HG03520 (cell line): ENCODE results near the gene PSMC3.

Experiments used
- ATAC-seq: cut with Tn5 transposase; IDR thresholded peaks from one replicate; pipeline ENCODE4 v1.9.1; 2021; ENCODE audit warnings: mild to moderate bottlenecking, moderate library complexity; ENCODE audit not compliant: unreplicated experiment

PSMC3 gene

DNA sequence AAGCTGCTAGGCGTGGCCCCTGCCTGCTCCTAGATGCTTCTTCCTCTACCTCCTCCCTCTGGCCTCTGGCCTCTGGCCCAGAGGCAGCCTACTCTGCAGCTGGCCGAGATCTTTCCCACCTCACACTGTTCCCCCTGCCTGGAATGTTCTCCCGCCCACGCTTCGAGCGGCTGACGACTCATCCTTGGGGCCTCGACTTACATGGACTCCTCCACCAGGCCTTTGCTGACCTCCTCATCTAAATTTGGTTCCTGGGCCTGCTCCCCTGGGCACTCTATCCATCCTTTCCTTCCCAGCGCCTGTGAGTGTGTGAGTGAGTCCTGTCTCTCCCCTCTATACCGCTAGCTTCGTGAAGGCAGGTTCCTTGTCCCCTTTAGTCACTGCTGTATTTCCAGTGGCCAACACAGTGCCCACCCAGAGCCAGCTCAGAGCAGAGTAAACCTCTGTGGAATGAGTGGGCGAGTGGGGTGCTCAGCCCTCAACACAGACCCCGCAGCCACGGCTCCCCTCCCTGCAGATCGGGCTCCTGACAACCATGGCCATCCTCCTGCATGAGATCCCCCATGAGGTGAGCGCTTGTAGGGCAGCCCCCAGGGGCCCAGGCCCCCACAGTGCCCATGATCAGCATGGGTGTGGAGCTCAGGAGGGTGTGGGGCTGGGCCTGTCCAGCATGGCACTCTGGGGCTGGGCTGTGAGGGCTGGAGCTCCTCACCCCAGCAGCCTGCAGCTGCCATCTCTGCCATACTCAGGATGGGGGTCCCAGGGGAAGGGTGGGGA is 12.1 kb downstream of the PSMC3 start:
- no peak for ATAC-seq

DNA sequence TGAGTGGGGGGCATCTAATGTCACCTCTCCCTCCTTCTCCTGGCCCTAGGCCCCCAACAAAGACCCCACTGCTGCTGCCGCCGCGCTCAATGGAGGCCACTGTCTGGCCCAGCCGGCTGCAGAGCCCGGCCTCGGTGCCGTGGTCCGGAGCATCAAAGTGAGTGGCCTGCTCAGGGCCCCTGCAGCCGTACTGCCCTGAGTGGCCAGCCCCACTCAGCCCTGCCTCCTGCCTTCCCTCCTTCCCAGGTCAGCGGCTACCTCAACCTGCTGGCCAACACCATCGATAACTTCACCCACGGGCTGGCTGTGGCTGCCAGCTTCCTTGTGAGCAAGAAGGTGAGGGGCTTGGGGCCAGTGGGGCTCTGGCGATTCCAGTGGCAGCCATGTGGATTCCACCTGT is 12.9 kb downstream of the PSMC3 start:
- no peak for ATAC-seq

DNA sequence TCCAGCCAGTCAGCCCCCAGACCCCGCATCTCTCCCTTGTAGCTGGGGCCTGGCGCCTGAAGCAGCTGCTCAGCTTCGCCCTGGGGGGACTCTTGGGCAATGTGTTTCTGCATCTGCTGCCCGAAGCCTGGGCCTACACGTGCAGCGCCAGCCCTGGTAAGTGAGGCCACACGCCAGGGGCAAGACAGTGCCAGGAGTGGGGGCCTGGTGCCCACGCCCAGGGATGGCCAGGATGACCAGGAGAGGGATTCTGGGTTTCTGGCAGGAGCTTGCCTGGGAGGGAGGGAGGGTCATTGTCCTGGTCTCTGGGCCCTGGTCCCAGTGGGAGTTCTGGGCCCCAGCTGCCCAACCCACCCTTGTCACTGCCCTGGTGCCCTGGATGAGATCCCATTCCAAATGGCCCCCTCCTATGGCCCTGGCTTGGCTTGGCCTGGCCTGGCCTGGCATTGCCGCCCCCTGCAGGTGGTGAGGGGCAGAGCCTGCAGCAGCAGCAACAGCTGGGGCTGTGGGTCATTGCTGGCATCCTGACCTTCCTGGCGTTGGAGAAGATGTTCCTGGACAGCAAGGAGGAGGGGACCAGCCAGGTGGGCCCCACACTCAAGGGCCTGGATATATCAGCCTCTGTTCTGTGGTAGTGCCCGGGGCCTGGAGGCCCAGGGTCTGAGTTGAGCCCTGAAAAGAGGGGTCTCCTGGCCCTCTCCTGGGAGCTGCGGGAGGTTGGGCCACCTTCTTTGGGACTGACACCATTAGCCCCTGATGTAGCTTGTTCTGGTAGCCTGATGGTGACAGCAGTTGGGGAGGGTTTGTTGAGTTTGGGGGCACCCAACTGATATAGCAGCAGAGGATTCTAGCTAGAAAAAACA is 14.1 kb downstream of the PSMC3 start:
- no peak for ATAC-seq

DNA sequence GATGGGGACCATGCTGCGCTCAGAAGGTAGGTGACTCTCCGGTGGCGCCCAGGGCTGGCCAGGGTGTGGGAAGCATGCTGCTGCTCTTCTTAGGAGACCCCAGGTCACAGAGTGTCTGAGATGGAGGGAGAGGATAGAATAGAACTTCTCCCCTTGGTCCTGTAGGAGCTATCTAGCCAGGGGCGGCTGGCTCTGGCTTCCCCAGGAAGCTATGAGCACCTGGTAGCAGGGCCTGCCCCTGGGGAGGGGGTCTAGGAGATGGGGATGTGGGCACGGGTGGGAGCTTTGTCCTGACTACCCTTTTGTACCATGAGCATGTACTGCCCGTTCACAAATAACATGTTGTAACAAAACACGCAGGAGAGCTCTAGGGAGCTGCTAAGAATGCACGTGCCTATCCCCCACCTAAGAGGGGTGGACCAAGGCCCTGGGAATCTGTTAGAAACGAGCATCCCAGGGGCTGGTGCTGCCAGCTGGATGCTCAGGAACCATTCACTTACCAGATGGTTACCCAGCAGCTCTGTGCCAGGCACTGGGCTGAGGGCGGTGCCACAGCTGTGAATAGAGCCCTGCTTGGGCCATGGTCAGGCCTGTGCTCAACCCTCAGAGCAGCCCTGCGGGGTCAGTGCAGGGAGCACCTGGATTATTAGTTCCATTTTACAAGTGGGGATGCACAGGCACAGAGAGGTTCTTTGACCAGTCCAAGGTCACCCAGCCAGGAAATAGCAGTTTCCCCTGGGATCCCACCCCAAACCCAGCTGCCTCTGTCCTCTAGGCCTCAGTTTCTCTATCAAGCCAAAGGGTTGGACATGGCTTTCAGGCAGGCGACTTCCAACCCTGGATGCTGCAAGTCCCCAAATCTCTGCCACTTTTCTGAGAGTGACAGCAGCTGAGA is 15.6 kb downstream of the PSMC3 start:
- ATAC-seq: no peak

DNA sequence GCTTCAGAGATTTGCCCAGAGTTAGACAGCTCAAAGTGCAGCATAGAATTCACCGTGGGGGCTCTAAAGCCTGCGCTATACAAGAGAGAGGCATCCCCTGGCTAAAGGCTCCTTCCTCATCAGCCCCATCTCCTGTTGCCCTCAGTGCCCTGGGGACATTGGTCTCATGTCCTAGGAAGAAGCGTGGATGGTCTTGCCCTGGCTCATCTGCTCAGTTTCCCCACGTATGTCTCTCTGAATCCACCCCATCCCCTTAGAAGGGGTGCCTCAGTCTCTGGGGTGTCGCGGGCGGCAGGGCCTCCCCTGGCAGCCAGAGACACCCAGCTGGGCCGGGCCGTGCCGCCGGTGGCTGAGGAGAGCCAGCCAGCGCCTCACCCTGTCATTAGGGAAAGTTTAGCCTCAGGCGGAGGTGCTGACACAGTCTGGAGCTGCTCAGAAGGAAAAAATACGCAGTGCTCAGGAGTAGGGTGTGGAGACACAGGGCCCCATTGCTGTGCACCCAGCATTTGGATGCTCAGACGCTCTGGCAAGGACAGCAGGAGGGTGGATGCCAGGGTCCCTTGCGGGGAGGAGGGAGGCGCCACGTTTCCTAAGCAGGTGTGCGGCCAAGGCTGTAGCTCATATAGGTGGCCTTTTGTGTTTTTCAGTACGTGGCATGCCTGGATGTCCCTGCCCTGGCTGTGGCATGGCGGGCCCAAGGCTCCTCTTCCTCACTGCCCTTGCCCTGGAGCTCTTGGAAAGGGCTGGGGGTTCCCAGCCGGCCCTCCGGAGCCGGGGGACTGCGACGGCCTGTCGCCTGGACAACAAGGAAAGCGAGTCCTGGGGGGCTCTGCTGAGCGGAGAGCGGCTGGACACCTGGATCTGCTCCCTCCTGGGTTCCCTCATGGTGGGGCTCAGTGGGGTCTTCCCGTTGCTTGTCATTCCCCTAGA is 16.5 kb downstream of the PSMC3 start:
- no peak for ATAC-seq

DNA sequence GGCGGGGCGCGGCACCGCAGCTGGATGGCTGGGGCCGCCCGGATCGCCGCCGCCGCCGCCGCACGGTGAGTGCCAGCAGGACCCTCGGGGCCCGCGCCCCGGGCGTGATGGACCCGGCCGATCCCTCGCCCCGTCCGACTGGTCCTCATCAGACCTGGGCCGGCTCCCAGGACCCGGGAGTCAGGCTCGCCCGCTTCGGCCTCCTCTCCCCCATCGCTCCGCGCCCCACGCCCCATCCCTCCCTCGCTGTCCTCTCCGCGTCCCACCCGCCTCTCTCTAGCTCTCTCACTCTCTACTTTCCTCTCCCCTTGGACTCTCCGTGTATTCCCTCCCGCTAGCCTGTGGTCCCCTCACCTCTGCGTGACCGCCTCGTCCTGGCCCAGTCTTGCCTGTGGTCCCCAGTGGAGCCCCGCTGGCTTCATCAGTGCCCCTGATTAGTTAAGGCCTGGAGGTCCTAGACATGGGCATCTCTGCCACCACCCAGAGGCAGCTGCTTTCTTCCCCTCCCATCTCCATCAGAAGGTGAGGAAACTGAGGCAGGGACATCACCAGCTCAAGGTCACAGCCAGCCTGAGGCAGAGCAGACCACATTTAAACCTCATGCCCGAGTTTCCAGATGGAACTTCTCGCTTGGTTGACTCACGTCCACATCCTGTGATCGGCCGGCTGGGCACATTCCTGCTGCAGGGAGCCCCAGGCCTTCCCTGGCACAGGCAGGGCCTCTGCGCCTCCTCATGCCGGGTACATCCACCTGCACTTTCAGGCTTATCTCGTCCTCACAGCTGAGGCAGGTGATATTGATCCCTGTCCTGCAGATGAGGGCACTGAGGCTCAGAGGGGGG is 17.4 kb downstream of the PSMC3 start:
- ATAC-seq: peak; percentile 1

DNA sequence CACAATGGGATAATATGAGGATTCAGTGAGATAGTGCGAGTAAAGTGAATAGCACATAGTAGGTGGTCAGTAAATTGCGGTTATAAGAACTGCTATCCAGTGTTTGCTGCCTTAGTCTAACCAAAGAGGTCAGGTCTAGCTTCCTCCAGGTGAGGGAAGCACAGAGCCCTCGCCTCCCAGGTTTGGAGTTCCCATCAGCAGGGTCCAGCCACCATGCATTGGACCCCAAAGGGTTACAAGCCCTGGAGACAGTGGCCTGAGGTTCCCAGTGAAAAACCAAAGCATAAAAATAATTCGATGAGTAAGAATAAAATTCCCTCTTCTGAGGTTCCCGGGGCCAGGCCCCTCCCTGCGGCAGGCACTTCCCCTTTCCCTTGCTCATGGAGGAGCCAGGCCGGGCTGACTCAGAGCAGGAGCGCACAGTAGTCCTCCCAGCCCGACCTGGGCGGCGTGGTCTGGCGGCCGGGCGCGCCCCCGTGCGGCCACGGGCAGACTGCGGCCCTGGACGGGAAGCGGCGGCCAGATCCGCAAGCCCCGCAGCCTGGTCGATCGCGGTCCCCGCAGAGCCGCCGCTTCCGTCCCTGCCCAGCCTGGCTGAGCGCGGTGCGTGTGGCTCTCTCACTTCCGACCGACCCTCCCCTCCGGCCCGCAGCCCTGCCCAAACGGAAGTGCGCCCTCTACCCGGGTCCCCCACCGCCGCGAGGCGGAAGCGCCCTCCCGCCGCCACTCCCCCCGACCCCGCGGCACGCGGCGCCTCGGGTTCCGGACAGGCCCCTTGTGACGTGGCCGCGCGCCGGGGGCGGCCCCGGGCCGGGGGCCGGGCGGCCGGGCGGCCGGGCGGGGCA is 18.3 kb downstream of the PSMC3 start, which contains the start of gene SLC39A13:
SLC39A13 (plus strand) TSS at position 845 of the 845 bp plus-strand sequence. CDS start 1,505 bp downstream, outside the sequence.
- peak; percentile 80 for ATAC-seq

DNA sequence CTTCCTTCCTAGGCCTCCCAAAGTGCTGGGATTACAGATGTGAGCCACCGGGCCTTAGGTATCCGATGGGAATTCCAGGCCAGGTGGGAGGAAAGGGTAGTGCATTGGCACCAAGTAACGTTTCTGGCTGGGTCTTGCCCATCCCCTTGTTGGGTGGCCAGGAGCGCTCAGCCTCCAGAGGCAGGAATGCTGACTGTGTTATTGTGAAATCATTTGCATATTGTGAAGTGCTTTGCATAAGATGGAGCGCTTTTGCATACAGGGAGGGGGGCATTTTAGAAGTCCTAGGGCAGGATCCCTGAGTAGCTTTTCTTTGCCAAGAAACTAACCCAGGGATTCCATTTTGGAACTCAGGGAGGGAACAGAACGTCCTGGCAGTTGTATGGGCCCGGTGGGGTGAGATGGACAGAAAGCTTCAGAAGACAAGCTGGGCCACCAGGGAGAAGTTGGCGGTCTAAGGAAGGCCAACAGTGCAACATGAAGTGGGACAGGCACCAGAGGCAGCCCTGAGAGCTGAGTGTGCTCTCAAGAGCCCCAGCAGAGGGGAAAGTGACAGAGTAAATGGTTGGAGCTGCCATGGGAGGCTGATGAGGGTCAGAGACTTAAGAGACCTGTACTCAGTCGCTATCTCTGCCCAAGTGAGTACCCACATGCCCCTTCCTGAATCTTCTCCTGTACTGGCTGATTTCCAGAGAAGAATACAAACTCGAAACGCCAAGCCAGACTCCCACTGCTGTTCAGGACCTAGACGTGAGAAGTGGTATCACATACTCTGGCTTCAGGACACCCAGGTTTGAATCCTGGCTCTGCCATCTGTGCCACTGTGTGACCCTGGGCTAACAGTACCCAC is 19.1 kb downstream of the PSMC3 start:
- ATAC-seq: no peak

DNA sequence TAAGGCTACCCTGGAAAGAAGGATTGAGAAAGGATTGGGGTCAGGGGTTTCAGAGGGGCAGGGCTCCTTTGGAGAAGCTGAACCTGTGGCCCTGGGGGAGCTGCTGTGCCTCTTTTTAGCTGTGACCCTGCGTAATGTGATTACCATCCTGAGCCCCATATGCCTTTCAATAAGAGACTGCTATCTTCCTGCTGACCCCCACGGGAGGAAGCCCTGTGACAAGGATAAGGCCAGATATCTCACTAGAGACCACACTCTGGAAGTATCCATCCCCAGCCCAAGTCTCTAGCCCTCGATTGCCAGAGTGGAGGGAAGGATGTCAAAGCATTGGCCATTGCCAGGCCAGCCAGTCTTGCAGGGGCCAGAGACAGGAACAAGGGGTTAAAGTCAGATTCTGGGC is 22.7 kb downstream of the PSMC3 start:
- ATAC-seq: no peak

DNA sequence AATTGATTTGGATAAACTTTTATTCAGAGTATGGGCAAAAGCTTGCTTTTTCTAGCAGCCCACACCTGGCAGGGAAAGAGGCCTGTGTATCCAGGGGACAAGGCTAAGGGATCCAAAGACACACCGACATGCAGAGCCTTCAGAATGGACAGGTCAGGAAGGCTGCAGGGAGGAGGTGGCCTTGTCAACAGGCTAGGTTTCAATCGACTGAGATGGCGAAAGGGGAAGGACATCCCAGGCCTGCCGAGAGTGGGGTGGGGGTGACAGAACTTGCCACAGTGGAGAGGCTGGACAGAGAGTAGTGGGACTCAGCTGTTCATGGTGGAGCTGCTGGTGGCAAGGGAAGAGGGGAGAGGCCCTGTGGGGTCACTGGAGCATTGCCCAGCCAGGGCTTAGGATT is 23.1 kb downstream of the PSMC3 start:
- no peak for ATAC-seq

DNA sequence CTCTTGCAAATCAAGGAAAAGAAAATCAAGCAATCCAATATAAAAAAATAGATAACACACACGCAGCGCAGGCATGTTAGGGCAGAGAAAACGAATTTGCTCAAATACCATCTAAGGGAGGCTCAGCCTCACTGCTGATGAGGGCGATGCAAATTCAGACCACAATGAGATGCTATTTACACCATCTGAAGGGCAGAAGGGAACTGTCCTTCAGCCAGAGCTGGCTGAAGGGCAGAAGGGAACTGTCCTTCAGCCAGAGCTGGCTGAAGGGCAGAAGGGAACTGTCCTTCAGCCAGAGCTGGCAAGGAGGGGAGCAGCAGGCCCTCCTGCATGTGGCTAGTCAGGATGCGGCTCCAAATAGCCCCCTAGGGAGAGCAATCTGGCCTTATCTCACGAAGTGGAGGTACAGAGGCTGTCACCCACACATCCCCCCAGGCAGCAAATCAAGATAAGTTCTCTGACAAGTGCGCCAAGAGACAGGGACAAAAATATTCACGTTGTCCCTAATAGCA is 25.4 kb downstream of the PSMC3 start:
- peak; percentile 59 for ATAC-seq

DNA sequence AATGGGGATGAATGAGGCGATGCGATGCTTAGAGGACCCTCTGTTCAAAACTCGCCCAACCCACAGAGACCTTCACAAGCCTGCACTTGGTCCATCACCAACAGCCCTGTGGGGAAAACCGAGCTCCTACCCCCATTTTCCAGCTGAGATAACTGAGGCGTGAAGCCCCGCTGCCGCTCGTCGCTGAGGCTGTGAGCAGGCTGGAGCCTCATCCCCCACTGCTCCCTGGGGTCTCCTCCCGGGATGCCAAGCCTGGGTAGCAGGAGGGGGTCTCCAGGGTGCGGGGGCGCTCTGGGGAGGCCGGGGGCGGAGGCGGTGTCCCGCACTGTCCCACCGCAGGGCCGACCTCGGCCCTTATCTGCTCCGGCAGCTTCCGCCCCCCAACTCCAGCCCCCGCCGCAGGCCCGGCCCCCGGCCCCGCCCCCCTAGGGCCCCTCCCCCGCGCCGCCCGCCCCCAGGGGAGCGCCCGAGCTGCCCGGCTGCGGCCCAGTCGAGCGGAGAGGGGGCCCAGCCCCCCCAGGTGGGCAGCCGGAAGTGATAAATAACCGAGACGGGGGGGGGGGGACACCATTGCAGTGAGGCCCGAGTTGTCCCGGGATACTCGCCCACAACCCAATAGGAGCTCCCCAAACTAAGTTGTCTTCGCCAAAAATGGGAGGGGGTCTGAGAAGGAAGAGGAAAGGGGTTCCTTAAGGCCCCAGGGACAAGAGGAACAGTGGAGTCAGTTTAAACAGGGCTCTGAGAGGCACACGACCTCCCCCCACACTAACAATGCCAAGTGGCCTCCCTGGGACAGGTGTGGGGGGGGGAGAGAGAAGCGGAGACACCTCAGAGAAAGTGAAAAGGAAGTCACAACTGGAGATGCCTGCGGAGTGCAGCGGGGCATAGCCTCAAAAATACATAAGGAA is 26.1 kb downstream of the PSMC3 start:
- peak; percentile 32 for ATAC-seq

DNA sequence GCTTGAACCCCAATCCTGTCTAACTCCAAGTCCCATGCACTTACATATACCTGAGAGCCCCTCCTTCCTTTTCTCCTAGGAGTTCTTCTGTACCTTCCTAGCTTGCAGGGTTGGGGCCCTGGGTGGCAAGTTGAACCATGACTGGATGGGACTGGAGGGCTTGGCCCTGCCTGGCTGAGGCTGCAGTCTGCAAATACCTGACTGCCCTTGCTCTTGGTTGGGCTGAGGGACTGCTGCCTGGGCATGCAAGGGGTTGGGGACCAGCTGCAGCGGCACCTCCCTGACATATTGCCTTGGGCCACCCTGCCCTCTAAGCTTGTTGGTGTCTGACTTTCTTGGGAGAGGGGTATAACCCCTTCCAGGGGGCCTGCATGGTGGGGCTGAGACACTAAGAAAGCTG is 27.7 kb downstream of the PSMC3 start:
- no peak for ATAC-seq

DNA sequence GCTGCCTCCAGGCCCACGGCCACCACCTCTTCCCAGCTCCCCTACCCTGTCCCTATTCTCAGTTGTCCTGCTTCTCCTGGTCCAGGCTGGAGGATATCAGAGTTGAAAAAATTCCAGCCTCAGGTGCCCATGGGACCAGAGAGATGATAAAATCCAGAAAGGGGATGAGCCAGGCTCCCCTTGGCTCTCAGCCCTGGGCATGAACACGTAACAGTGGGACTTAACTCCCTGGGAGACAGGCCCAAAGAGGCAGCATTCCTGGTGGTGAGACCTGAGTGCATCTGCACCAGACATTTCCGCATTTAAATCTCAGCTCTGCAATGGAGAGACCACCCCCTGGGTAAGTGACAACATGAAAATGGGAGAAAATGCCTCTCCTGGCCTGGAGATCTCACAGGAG is 28.2 kb downstream of the PSMC3 start:
- no peak for ATAC-seq

DNA sequence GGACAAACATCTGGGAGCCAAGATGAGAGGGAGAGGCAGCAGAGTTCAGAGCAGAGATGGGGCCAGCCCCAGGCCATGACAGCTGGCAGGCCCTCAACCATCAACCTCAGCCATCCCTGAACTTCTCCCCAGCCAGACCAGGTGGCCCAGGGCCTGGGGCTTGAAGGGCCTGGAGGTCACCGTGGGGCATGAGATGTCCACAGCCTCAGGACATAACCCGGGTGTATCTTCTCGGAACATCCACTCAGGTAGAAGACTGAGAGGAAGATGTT is 30.3 kb downstream of the PSMC3 start:
- no peak for ATAC-seq
